ENCODE results near the gene GLIPR2.
"Not testable (repeated sequence)": the region's sequence is repeated elsewhere in the genome, so short reads cannot be mapped to it uniquely, and the experiment has no call there.

The GLIPR2 gene

DNA sequence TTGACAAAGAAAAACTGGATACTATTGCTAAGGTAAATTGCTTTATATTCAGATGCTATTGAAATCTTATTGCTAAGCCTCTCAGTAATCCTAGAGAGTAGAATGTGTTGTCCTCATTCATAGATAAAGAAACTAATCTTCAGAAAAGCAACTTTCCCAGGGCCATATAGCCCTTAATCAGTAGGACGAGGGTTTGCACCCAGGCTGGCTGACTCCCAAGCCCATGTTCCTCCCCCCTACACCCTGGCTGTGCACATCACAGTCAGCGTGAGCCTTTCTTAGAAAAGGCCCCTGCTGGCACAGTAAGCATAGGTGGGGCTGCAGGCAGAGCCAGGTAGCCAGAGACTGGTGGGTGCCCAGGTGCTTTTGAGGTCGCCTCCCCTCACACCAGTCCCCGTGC, 15.8 kb upstream of the GLIPR2 start:
- no peak overlapping the region for H3K4me3 ChIP-seq (ENCODE audit: low read depth, low read length)
- DNase-seq (ENCODE audit: low read depth), result no peak

GRCh38 chr9:36121971-36122370, 14.6 kb upstream of the GLIPR2 start:
- H3K4me3 ChIP-seq (ENCODE audit: low read depth, low read length), result no peak overlapping the region
- no peak for DNase-seq (ENCODE audit: low read depth)

DNA sequence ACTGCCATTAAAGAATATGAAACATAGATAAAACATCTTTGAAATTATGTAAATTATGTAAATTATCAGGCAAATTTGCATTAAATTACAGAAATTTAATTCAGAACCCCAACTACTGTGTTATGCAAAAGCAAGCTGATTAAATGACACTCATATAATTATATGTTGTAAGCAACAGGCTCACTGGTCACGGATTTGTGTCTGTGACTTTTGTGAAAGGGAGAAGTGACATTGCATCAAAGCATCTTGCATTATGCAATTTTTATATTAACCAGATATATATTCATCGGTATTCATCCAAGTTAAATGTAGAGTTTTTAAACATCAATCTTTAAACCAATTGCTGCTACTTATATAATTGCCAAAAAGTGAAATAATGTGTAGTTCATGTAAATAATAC, 13.0 kb upstream of the GLIPR2 start:
- DNase-seq (ENCODE audit: low read depth), result no peak
- H3K4me3 ChIP-seq (ENCODE audit: low read depth, low read length), result no peak overlapping the region

DNA sequence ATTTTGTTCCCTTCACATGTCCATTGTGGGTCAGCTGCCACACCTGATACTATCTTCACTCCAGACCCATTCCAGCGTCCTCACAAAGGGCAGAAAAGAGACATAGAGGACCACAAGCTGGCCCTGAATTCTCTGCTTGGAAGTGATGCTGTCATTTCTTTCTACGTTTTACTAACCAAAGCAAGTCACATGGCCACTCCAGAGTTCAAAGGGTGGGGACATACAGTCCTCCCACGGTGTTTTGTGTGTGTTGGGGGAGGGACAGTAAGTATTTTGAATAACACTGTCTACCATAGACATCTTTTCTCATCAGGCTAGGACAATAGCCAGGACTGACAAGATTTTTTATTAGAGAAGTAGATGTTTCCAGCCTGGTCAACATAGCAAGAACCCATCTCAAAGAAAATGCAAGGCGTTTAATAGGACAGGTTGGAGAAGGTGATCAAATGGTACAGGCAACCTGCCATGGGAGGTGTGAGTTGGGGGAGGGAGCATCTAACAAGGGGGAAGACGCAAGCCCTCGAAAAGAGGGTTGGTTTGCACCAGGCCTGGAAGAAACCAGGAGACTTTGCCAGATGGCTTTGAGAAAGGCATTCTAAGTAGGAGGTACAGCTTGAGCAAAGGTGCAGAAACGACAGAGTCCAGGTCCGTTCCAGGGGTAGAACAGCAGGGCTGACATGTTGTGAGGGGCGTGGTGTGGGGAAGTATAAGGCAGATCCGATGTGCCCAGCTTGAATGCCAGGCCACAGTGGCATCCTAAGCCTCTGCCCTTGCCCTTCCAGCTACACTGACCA, 11.3 kb upstream of the GLIPR2 start:
- DNase-seq (ENCODE audit: low read depth), result no peak
- H3K4me3 ChIP-seq (ENCODE audit: low read depth, low read length), result no peak overlapping the region

GRCh38 chr9:36126016-36126730, 10.4 kb upstream of the GLIPR2 start:
- DNase-seq (ENCODE audit: low read depth), result no peak
- H3K4me3 ChIP-seq (ENCODE audit: low read depth, low read length), result no peak overlapping the region

- no peak overlapping the region for H3K4me3 ChIP-seq (ENCODE audit: low read depth, low read length)
- no peak for DNase-seq (ENCODE audit: low read depth)
Measured at GRCh38 chr9:36127652-36128244, 8.8 kb upstream of the GLIPR2 start.

GRCh38 chr9:36128349-36128748, 8.2 kb upstream of the GLIPR2 start:
- no peak for DNase-seq (ENCODE audit: low read depth)
- no peak overlapping the region for H3K4me3 ChIP-seq (ENCODE audit: low read depth, low read length)

GRCh38 chr9:36129139-36129538, 7.4 kb upstream of the GLIPR2 start:
- H3K4me3 ChIP-seq (ENCODE audit: low read depth, low read length), result no peak overlapping the region
- no peak for DNase-seq (ENCODE audit: low read depth)

GRCh38 chr9:36131666-36132065, 4.9 kb upstream of the GLIPR2 start:
- H3K4me3 ChIP-seq (ENCODE audit: low read depth, low read length); DNase-seq (ENCODE audit: low read depth): not testable (repeated sequence)

DNA sequence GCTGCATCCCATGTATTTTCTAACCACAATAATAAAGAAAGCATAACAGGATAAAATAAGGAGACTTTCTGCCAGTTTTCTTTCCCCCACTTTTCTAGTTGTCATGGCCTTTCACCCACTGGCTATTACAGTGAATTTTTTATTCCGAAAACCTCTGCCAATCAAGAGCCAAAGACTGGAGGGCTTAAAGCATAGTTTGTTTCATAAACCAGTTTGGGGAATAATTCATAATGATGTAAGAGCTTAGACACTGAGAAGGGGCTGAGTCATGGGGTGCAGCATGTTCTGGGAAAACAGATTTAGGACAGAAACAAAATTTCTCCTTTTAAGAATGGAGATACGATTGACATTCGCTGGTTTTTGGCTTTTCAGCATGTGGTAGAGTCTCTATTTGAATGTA, 4.4 kb upstream of the GLIPR2 start:
- no peak for DNase-seq (ENCODE audit: low read depth)
- no peak overlapping the region for H3K4me3 ChIP-seq (ENCODE audit: low read depth, low read length)

GRCh38 chr9:36134761-36135505, 1.6 kb upstream of the GLIPR2 start:
- DNase-seq (ENCODE audit: low read depth), result no peak
- H3K4me3 ChIP-seq (ENCODE audit: low read depth, low read length), result no peak overlapping the region

DNA sequence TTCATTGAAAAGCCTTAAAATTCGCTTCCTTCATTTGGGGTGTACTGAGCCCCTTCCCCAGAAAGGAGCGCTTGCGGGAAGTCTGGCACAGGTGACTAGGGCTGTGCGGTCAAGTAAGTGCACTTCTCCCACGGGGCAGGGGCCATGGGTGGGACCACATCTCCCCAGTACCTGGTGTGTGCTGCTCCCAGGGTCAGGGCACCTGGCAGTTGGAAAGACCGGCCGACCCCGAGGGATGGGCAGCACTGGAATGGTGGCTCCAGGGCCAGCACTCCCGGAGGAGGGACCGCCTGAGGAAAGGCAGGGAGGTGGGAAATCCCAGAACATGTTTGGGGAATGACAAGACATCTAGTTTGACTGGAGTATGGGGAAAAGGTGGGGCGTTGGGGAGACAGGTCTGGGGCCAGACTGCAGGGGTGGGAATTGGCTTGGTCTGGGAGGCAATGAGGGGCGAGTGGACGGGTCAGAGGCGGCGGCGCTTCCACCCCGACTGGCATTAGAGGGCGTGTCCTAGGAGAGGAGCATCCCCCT, 727 bp upstream of the GLIPR2 start:
- H3K4me3 ChIP-seq (ENCODE audit: low read depth, low read length), result peak overlapping the region; percentile 75

DNA sequence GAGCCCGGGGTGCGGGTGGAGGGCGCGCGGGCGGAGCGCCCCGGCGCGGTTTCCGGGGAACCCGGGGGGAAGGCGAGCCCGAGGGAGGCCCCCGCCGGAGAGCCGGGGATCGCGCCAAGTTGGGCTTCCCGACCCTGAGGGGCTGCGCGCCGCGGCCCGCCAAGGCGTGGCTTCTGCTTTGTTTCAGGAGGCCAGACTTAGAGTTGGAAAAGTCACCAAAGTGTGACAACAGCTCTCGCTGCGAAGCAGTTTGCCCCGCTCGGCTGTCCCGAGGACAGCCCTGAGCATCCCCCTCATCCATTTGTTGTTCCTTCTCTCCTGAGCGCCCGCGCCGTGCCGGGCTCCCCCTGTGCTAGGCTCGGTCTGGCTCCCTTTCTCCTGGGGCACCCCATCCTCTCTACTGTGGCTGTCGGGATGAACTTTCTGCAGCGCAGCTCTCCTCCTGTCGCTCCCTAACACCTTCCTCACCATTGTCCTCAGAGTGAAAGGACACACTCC, 410 bp downstream of the GLIPR2 start:
- DNase-seq (ENCODE audit: low read depth), result no peak
- peak overlapping the region; percentile 75 for H3K4me3 ChIP-seq (ENCODE audit: low read depth, low read length)

More for the DNA sequence above, 727 bp upstream of the GLIPR2 start:
- no peak for DNase-seq (ENCODE audit: low read depth)

DNA sequence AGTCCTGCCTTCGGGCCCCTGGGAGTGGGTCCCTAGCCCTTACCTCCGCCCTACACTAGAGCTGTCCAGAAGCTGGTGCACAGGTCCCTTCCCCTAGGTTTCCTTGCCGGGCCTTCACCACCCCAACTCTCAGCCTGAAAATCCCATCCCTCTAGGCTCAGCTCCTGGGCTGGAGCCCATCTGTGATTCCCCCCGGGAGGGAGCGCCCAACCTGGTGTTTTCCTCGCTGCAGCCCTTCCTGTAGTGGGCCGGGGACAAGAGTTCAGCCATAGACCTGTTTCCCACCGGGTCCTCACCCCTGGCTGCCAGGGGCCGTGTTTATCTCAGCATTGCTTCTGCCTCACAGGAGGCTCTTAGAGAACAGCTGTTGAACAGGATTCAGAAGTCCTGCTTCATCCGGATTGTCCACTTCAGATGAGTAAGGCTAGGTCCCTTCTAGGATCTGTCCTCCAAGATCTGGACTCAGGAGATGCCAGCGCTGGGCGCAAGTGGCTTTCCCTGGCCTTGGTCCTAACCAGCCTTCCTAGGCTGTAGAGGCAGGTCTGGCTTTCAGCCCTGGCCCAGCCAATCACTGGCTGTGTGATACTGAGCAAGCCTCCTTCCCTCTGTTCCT, 965 bp downstream of the GLIPR2 start:
- no peak for DNase-seq (ENCODE audit: low read depth)

DNA sequence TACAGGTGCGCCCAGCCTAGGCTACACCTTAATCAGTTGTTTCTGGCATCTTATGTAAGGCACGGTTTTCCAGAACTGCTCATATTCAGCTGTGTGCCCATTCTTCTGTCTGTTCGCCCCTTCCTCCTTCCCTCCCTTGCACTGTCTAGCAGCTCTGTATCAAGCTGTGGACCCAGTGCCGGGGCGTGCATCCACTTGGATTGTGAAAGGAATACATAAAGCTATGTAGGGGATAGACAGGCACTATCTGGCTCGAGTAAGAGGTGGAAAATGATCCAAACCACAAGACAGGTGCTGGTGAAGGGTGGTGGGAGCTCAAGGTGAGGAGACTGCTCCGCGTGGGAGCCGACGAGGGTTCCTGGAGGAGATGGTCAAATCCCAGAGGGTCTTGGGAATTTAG, 2.0 kb downstream of the GLIPR2 start:
- H3K4me3 ChIP-seq (ENCODE audit: low read depth, low read length), result no peak overlapping the region
- no peak for DNase-seq (ENCODE audit: low read depth)

More for the DNA sequence above, 965 bp downstream of the GLIPR2 start:
- peak overlapping the region; percentile 75 for H3K4me3 ChIP-seq (ENCODE audit: low read depth, low read length)

- H3K4me3 ChIP-seq (ENCODE audit: low read depth, low read length), result no peak overlapping the region
Measured at GRCh38 chr9:36138901-36139300, 2.4 kb downstream of the GLIPR2 start.

GRCh38 chr9:36140086-36141084, 3.9 kb downstream of the GLIPR2 start:
- H3K4me3 ChIP-seq (ENCODE audit: low read depth, low read length), result no peak overlapping the region
- no peak for DNase-seq (ENCODE audit: low read depth)

More at GRCh38 chr9:36138901-36139300, 2.4 kb downstream of the GLIPR2 start:
- no peak for DNase-seq (ENCODE audit: low read depth)

GRCh38 chr9:36141288-36141687, 4.8 kb downstream of the GLIPR2 start:
- no peak for DNase-seq (ENCODE audit: low read depth)
- H3K4me3 ChIP-seq (ENCODE audit: low read depth, low read length), result no peak overlapping the region
